ENCODE results near the gene TSPAN11.

Gene TSPAN11

DNA sequence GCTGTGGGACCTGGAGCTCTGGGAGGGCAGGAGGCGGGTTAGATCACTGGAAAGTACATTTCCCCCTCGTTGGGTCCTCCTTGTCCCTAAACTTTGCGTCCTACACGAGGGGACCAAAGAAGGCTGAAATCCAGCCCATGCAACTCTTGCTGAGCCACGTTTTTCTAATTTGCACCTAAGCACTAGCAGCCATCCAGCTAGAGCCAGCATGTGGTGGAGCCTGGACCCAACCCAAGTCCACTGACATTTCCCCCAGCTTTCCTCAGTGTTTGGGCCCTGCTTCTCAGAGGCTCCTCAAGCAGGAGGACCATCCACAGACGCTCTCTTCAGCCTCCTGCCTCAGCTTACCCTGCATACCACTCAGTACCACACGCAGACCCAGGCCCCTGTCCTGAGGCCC, 49.7 kb downstream of the TSPAN11 start:
- no peak for DNase-seq
- no peaks in the 10 kb centered on the region for H3K9me3 Mint-ChIP-seq
- H3K4me1 Mint-ChIP-seq (ENCODE audit: low read depth) = no peaks in the 10 kb centered on the region
- H3K36me3 Mint-ChIP-seq (ENCODE audit: low read depth) = no peaks in the 10 kb centered on the region
- no peak overlapping the region for H3K27ac Mint-ChIP-seq
- H3K4me3 Mint-ChIP-seq = no peak overlapping the region
- H3K27me3 Mint-ChIP-seq = no peaks in the 10 kb centered on the region

DNA sequence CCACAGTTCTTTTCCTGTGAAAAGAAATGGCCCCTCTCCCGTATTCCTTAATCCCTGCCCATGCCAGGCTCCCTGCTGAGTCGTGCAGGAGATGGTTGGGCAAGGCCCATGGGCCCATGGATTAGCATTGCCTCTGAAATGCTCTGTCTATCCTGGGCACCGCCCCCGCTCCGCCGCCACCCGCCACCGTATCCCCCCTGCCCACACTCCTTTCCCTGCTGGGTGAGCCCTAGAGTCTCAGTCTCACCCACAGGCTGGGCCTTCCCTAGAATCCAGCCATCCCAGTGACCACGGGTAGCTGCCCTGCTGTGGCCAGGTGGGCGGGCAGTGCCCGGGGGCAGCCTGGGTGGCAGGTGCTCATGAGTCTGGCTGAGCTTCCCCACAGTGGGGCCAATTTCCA, 50.6 kb downstream of the TSPAN11 start:
- no peaks in the 10 kb centered on the region for H3K27me3 Mint-ChIP-seq
- no peak for DNase-seq
- no peaks in the 10 kb centered on the region for H3K4me1 Mint-ChIP-seq (ENCODE audit: low read depth)
- H3K9me3 Mint-ChIP-seq = no peaks in the 10 kb centered on the region
- no peak overlapping the region for H3K4me3 Mint-ChIP-seq
- H3K36me3 Mint-ChIP-seq (ENCODE audit: low read depth) = no peaks in the 10 kb centered on the region
- no peak overlapping the region for H3K27ac Mint-ChIP-seq

DNA sequence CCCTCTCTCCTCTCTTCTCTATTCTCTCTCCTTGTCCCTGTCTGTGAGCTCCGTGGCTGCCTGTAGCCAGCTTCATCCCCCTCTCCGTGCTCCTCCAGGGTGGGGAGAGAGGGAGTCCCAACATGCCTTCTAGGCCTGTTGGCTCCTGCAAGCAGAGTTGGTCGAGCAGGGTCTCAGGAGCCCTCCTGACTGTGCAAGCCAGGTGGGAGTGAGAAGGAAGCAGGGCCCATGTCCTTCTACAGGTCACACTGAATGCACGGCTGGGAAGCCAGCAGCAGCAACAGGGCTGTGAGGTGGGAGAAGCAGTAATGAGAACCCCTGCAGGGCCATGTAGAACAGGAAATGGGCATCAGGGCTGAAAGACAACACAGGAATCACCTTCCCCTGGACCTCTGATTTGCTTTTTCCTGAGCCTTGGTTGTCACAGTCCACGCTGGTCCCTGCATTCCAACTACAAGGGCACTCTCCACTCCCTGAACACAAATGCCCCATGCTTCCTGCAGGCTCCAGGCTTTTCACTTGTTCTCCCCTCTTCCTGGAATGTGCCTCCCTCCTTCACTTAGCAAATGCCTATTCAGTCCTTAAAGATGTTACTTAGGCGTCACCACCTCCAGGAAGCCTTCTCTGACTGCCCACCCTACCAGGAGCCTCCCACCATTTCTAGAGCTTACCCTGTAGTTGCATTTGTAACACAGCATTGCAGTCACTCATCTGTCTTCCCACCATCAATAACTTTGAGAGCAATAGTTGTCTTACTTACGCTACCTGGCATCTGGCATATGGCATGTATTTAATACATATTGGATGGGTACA, 51.2 kb downstream of the TSPAN11 start:
- DNase-seq = no peak
- no peaks in the 10 kb centered on the region for H3K4me1 Mint-ChIP-seq (ENCODE audit: low read depth)

DNA sequence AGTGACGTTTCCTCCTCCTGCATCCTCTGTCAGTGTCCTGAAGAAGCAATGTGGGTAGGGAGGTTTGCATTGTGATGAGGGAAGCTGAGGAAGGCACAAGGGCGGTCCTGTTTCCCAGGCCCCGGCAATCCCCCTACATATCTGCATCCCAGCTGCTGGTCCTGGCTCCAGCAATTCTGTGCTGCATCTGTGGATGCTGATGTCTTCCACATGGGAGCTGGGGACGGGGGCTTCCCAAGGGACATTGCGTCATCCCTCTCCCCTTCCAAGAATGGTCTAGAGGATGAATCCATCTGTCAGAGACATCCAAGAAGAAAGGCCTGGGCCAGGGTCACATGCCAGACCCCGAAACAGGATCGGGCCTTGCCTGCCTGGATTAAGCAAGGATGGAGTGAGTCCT, 52.1 kb downstream of the TSPAN11 start:
- H3K27me3 Mint-ChIP-seq = no peaks in the 10 kb centered on the region
- H3K27ac Mint-ChIP-seq = no peak overlapping the region
- DNase-seq = no peak
- H3K9me3 Mint-ChIP-seq = no peaks in the 10 kb centered on the region
- no peaks in the 10 kb centered on the region for H3K36me3 Mint-ChIP-seq (ENCODE audit: low read depth)
- H3K4me3 Mint-ChIP-seq = no peak overlapping the region
- H3K4me1 Mint-ChIP-seq (ENCODE audit: low read depth) = no peaks in the 10 kb centered on the region

More for the DNA sequence above, 51.2 kb downstream of the TSPAN11 start:
- H3K36me3 Mint-ChIP-seq (ENCODE audit: low read depth) = no peaks in the 10 kb centered on the region
- H3K4me3 Mint-ChIP-seq = no peak overlapping the region
- no peak overlapping the region for H3K27ac Mint-ChIP-seq
- no peaks in the 10 kb centered on the region for H3K9me3 Mint-ChIP-seq
- H3K27me3 Mint-ChIP-seq = no peaks in the 10 kb centered on the region

DNA sequence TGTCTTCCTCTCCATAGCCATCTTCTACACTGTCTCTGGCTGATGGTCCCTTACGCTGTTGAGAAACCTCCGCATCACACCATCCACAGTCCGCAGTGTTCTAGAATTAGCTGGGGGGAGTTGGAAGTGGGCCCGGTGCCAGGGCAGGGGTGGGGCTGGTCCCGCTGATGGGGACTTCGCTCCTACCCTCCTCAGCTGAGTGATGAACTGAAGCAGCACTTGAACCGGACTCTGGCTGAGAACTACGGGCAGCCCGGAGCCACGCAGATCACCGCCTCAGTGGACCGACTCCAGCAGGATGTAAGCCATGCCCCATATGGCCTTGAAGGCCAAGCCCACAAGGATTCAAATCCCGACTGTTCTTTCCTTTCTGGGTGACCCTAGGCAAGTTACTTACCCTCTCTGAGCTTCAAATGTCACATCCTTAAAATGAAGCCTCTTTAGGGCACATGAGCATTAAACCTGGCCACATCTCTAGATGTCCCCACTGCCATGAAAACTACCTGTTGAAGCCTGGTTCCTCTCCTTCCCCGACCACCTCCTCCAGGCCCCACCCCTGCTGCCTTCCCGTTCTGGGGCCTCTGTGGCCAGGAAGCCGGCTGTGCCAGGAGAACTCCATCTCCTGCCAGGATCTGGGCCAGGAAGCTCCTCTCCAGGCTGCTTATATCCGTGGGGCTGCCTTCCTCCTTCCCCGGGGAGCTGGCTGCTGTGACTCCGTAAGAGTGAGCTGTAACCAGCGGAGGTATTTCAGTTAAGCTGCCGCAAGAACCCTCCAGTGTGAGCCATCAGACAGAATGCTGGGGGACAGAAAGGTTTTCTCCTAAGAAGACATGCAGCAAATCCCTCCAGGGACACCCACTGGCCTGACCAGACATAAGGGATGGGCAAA, 53.1 kb downstream of the TSPAN11 start:
- Mint-ChIP-seq H3K9me3 (no peaks in the 10 kb centered on the region), H3K4me3 (no peak overlapping the region), H3K36me3 (ENCODE audit: low read depth) (no peaks in the 10 kb centered on the region), H3K27ac (no peak overlapping the region), H3K4me1 (ENCODE audit: low read depth) (no peaks in the 10 kb centered on the region), H3K27me3 (no peaks in the 10 kb centered on the region)
- DNase-seq = no peak

GRCh38 chr12:30980955-30981662, 54.6 kb downstream of the TSPAN11 start:
- H3K4me1 Mint-ChIP-seq (ENCODE audit: low read depth) = no peaks in the 10 kb centered on the region
- no peaks in the 10 kb centered on the region for H3K27me3 Mint-ChIP-seq
- no peaks in the 10 kb centered on the region for H3K9me3 Mint-ChIP-seq
- no peak for DNase-seq
- no peak overlapping the region for H3K27ac Mint-ChIP-seq
- no peaks in the 10 kb centered on the region for H3K36me3 Mint-ChIP-seq (ENCODE audit: low read depth)
- no peak overlapping the region for H3K4me3 Mint-ChIP-seq

DNA sequence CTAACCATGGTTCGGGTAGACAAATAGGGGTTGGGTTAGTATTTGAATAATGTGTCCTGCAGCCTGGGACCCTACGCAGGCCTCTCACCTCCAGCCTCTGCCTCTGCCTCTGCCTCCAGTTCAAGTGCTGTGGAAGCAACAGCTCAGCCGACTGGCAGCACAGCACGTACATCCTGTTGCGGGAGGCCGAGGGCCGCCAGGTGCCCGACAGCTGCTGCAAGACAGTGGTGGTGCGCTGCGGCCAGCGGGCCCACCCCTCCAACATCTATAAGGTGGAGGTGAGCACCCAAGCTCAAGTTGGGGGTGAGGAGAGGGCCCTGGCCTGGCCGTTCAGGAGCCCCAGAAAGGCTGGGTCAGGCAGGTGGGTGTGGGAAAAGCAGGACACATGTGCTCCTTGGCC, 55.9 kb downstream of the TSPAN11 start:
- Mint-ChIP-seq H3K27ac (no peak overlapping the region), H3K9me3 (no peaks in the 10 kb centered on the region), H3K4me1 (ENCODE audit: low read depth) (no peaks in the 10 kb centered on the region), H3K27me3 (no peaks in the 10 kb centered on the region), H3K36me3 (ENCODE audit: low read depth) (no peaks in the 10 kb centered on the region), H3K4me3 (no peak overlapping the region)
- DNase-seq = no peak

- Mint-ChIP-seq H3K27me3 (no peaks in the 10 kb centered on the region), H3K4me1 (ENCODE audit: low read depth) (no peaks in the 10 kb centered on the region), H3K9me3 (no peaks in the 10 kb centered on the region), H3K36me3 (ENCODE audit: low read depth) (no peaks in the 10 kb centered on the region), H3K4me3 (no peak overlapping the region), H3K27ac (no peak overlapping the region)
- peak; percentile 42 for DNase-seq
Measured at GRCh38 chr12:30985814-30986452, 59.4 kb downstream of the TSPAN11 start.

GRCh38 chr12:30988086-30988485, 61.5 kb downstream of the TSPAN11 start:
- DNase-seq = no peak
- Mint-ChIP-seq H3K9me3 (no peaks in the 10 kb centered on the region), H3K27me3 (no peaks in the 10 kb centered on the region), H3K4me3 (no peak overlapping the region), H3K4me1 (ENCODE audit: low read depth) (no peaks in the 10 kb centered on the region), H3K27ac (no peak overlapping the region), H3K36me3 (ENCODE audit: low read depth) (no peaks in the 10 kb centered on the region)

- no peaks in the 10 kb centered on the region for H3K27me3 Mint-ChIP-seq
- no peaks in the 10 kb centered on the region for H3K36me3 Mint-ChIP-seq (ENCODE audit: low read depth)
- H3K4me1 Mint-ChIP-seq (ENCODE audit: low read depth) = no peaks in the 10 kb centered on the region
- DNase-seq = no peak
- H3K9me3 Mint-ChIP-seq = no peaks in the 10 kb centered on the region
- no peak overlapping the region for H3K4me3 Mint-ChIP-seq
- no peak overlapping the region for H3K27ac Mint-ChIP-seq
Measured at GRCh38 chr12:30988646-30989286, 62.2 kb downstream of the TSPAN11 start.

- Mint-ChIP-seq H3K4me3 (no peak overlapping the region), H3K27me3 (no peaks in the 10 kb centered on the region), H3K4me1 (ENCODE audit: low read depth) (no peaks in the 10 kb centered on the region), H3K36me3 (ENCODE audit: low read depth) (no peaks in the 10 kb centered on the region), H3K9me3 (no peaks in the 10 kb centered on the region), H3K27ac (no peak overlapping the region)
- no peak for DNase-seq
Measured at GRCh38 chr12:30989754-30990153, 63.2 kb downstream of the TSPAN11 start.

- H3K27ac Mint-ChIP-seq = no peak overlapping the region
- no peaks in the 10 kb centered on the region for H3K27me3 Mint-ChIP-seq
- no peak for DNase-seq
- no peaks in the 10 kb centered on the region for H3K9me3 Mint-ChIP-seq
- no peaks in the 10 kb centered on the region for H3K4me1 Mint-ChIP-seq (ENCODE audit: low read depth)
- no peak overlapping the region for H3K4me3 Mint-ChIP-seq
- no peaks in the 10 kb centered on the region for H3K36me3 Mint-ChIP-seq (ENCODE audit: low read depth)
Measured at GRCh38 chr12:30990316-30990715, 63.8 kb downstream of the TSPAN11 start.

- Mint-ChIP-seq H3K4me1 (ENCODE audit: low read depth) (no peaks in the 10 kb centered on the region), H3K36me3 (ENCODE audit: low read depth) (no peaks in the 10 kb centered on the region), H3K9me3 (no peaks in the 10 kb centered on the region), H3K27me3 (no peaks in the 10 kb centered on the region), H3K4me3 (no peak overlapping the region), H3K27ac (no peak overlapping the region)
- DNase-seq = no peak
Measured at GRCh38 chr12:30990776-30991175, 64.2 kb downstream of the TSPAN11 start.

DNA sequence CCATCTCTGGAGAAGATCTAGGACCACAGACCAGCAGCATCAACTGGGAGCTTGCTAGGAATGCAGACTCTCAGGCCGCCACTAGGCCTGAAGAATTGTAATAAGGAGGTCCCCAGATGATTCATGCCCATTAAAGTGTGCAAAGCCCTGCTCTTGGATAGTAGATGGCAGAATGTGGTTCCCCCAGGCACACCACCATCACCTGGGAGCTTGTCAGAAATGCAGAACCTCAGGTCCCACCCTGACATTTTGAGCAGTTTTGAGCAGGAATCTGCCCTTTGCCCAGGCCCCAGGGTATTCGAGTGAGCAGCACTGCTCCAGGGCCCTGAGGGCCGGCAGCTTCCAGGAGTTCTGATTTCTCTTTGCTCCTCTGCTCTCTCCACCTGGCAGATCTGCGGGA, 64.9 kb downstream of the TSPAN11 start:
- H3K27ac Mint-ChIP-seq = no peak overlapping the region
- DNase-seq = no peak
- no peak overlapping the region for H3K4me3 Mint-ChIP-seq
- no peaks in the 10 kb centered on the region for H3K36me3 Mint-ChIP-seq (ENCODE audit: low read depth)
- H3K4me1 Mint-ChIP-seq (ENCODE audit: low read depth) = no peaks in the 10 kb centered on the region
- no peaks in the 10 kb centered on the region for H3K27me3 Mint-ChIP-seq
- H3K9me3 Mint-ChIP-seq = no peaks in the 10 kb centered on the region

All from activated T-cell treated with anti-CD3 and anti-CD28 coated beads, Interleukin-2, amount 50 U/mL, for 24 hours (primary cell).